CD14-positive monocyte (primary cell): Measurements from ENCODE around the gene TRIM29. TPM values are rescaled to one million over a fixed set of nuclear protein-coding genes. Genes with fewer than 3 reads are reported as not detected.

ENCODE experiments used
- DNase-seq, 3 donors: peaks; one replicate each; pipeline ENCODE4 v3.0.0-alpha.2; 2011 to 2022
- H2AFZ ChIP-seq: 2 replicates; pipeline ENCODE4 v1.6.0; 2012; ENCODE audit warnings: mild to moderate bottlenecking, low read depth, low read length, inconsistent platforms; ENCODE audit not compliant: insufficient read depth, poor library complexity, severe bottlenecking
- H3K27ac ChIP-seq, 2 donors: 1 replicate in 1 of 2; 2 replicates in 1 of 2; pipeline ENCODE4 v1.5.1; 2012 to 2013; ENCODE audit warnings: low read length in 2 of 2, control low read depth in 1 of 2, inconsistent platforms in 1 of 2, low read depth in 1 of 2, mild to moderate bottlenecking in 1 of 2
- H3K27me3 ChIP-seq, 2 donors: one replicate each; pipeline versions ENCODE4 v1.6.0 to v1.6.1; 2011 to 2013; ENCODE audit warnings: low read length in 2 of 2; ENCODE audit not compliant: control insufficient read depth in 2 of 2, insufficient read depth in 2 of 2
- H3K36me3 ChIP-seq, 2 donors: replicated peaks in 1 of 2; 1 replicate in 1 of 2; 2 replicates in 1 of 2; pipeline versions ENCODE4 v1.5.1 to v1.6.1; 2012 to 2013; ENCODE audit warnings: low read length in 2 of 2, control low read depth in 1 of 2, inconsistent platforms in 1 of 2, mild to moderate bottlenecking in 1 of 2; ENCODE audit not compliant: insufficient read depth in 2 of 2, control insufficient read depth in 1 of 2
- H3K4me1 ChIP-seq, 2 donors: 1 replicate in 1 of 2; 2 replicates in 1 of 2; pipeline versions ENCODE4 v1.5.1 to v1.6.1; 2012 to 2013; ENCODE audit warnings: low read length in 2 of 2, control low read depth in 1 of 2, inconsistent platforms in 1 of 2, mild to moderate bottlenecking in 1 of 2, moderate library complexity in 1 of 2; ENCODE audit not compliant: insufficient read depth in 2 of 2, control insufficient read depth in 1 of 2
- H3K4me2 ChIP-seq: replicated peaks from 2 replicates; pipeline ENCODE3; 2012; ENCODE audit warnings: low read length, moderate library complexity, mild to moderate bottlenecking; ENCODE audit not compliant: poor library complexity, severe bottlenecking; ENCODE audit errors: extremely low read depth
- H3K4me3 ChIP-seq, 3 experiments: fragments of 200-600 bp in 1 of 3; sonication (generic) in 1 of 3; replicated peaks in 1 of 3; 1 replicate in 2 of 3; 2 replicates in 1 of 3; pipeline ENCODE4 v1.5.1; 2011 to 2013; ENCODE audit warnings: low read length in 3 of 3, mild to moderate bottlenecking in 3 of 3, control low read depth in 2 of 3, low read depth in 2 of 3, inconsistent platforms in 1 of 3, moderate library complexity in 1 of 3
- H3K79me2 ChIP-seq: 2 replicates; pipeline ENCODE4 v1.6.0; 2012; ENCODE audit warnings: mild to moderate bottlenecking, control low read depth, inconsistent platforms, low read length, moderate library complexity; ENCODE audit not compliant: insufficient read depth
- H3K9ac ChIP-seq: 2 replicates; pipeline ENCODE4 v1.6.0; 2017; ENCODE audit warnings: low read length, mild to moderate bottlenecking; ENCODE audit not compliant: insufficient read depth, poor library complexity, severe bottlenecking
- H3K9me3 ChIP-seq, 2 donors: replicated peaks in 1 of 2; 1 replicate in 1 of 2; 2 replicates in 1 of 2; pipeline versions ENCODE4 v1.5.1 to v1.6.1; 2012 to 2013; ENCODE audit warnings: low read length in 2 of 2, control low read depth in 1 of 2; ENCODE audit not compliant: control insufficient read depth in 1 of 2, insufficient read depth in 1 of 2
- H4K20me1 ChIP-seq: 2 replicates; pipeline ENCODE4 v1.6.0; 2012; ENCODE audit warnings: mild to moderate bottlenecking, low read length, control low read depth, moderate library complexity; ENCODE audit not compliant: insufficient read depth
- H3K27ac Mint-ChIP-seq, 7 donors: one replicate each; pipeline ENCODE4 v1.8.0; 2020; ENCODE audit warnings: mild to moderate bottlenecking in 7 of 7, mixed read lengths in 7 of 7, moderate library complexity in 6 of 7, inconsistent platforms in 2 of 7
- H3K27me3 Mint-ChIP-seq, 3 donors: one replicate each; pipeline ENCODE4 v1.8.0; 2021 to 2022; ENCODE audit warnings: low read depth in 3 of 3, mild to moderate bottlenecking in 3 of 3, mixed read lengths in 3 of 3, moderate library complexity in 3 of 3, inconsistent platforms in 1 of 3
- H3K36me3 Mint-ChIP-seq, 2 donors: one replicate each; pipeline ENCODE4 v1.8.0; 2020; ENCODE audit warnings: mixed read lengths in 2 of 2, inconsistent platforms in 1 of 2, mild to moderate bottlenecking in 1 of 2
- H3K4me1 Mint-ChIP-seq: one replicate; pipeline ENCODE4 v1.8.0; 2020; ENCODE audit warnings: mild to moderate bottlenecking, mixed read lengths
- H3K4me3 Mint-ChIP-seq, 2 donors: one replicate each; pipeline ENCODE4 v1.8.0; 2020; ENCODE audit warnings: mild to moderate bottlenecking in 2 of 2, mixed read lengths in 2 of 2, moderate library complexity in 1 of 2
- H3K9me3 Mint-ChIP-seq, 7 donors: one replicate each; pipeline ENCODE4 v1.8.0; 2020 to 2022; ENCODE audit warnings: mixed read lengths in 7 of 7, mild to moderate bottlenecking in 6 of 7, moderate library complexity in 6 of 7, inconsistent platforms in 2 of 7
- CTCF ChIP-seq: fragments of 200-600 bp; IDR thresholded peaks from one replicate; pipeline ENCODE4 v1.8.0; 2022; ENCODE audit warnings: antibody characterized with exemption, mild to moderate bottlenecking
- WGBS: methylation state at CpG from one replicate; pipeline ENCODE4 v1.1.5; 2013; ENCODE audit warnings: missing lambda C conversion rate; ENCODE audit not compliant: insufficient coverage; 5-methylcytosine and 5-hydroxymethylcytosine counted together
- intact Hi-C, 2 donors: fragments of 100-400 bp; cut with micrococcal nuclease; formaldehyde crosslinking; loops; one replicate each; pipeline versions ENCODE4 v1.15.0 to v1.15.1; 2023
- polyA plus RNA-seq, 3 donors: library from polyadenylated mRNA; depleted of rRNA in 1 of 3; unstranded in 2 of 3; stranded (reverse) in 1 of 3; fragments of 300-500 nt in 2 of 3; fragments of >200 nt in 1 of 3; fragmentation: Illumina TruSeq in 2 of 3; gene quantifications; 1 replicate in 2 of 3; 2 replicates in 1 of 3; pipeline ENCODE4 v1.2.3, GENCODE V29; 2012 to 2021

TRIM29 gene
- polyA plus RNA-seq, 3 donors: not detected

GRCh38 chr11:120090411-120090810 is 47.5 kb downstream of the TRIM29 start:
- intact Hi-C loops: no loop called here
- no peak overlapping the region for H3K9ac ChIP-seq
- no peak for DNase-seq

GRCh38 chr11:120089036-120090001 is 48.6 kb downstream of the TRIM29 start:
- H3K27ac Mint-ChIP-seq: no peak overlapping the region
- TF ChIP-seq CTCF: no peak
- no peaks in the 10 kb centered on the region for H3K36me3 Mint-ChIP-seq
- Histone ChIP-seq H3K27ac (no peak overlapping the region), H2AFZ (no peak overlapping the region), H3K79me2 (no peaks in the 10 kb centered on the region), H3K4me3 (no peak overlapping the region), H4K20me1 (no peaks in the 10 kb centered on the region), H3K9ac (no peak overlapping the region), H3K4me2 (no peak overlapping the region), H3K36me3 (no peaks in the 10 kb centered on the region), H3K4me1 (no peaks in the 10 kb centered on the region), H3K27me3 (no peaks in the 10 kb centered on the region), H3K9me3 (no peaks in the 10 kb centered on the region)
- H3K4me1 Mint-ChIP-seq: no peaks in the 10 kb centered on the region
- H3K27me3 Mint-ChIP-seq: peaks cover 1 to 11% (median 7%) of the 10 kb centered on the region in 3 donors
- intact Hi-C loops: no loop called here
- no peak overlapping the region for H3K4me3 Mint-ChIP-seq
- 100% methylated on average over 4 of the region's 6 CpGs for WGBS
- H3K9me3 Mint-ChIP-seq: no peaks in the 10 kb centered on the region
- DNase-seq: no peak

More at GRCh38 chr11:120090411-120090810, 47.5 kb downstream of the TRIM29 start:
- no peak overlapping the region for H3K4me3 Mint-ChIP-seq
- Histone ChIP-seq H3K79me2 (no peaks in the 10 kb centered on the region), H3K9me3 (no peaks in the 10 kb centered on the region), H4K20me1 (no peaks in the 10 kb centered on the region), H3K4me3 (no peak overlapping the region), H3K27me3 (no peaks in the 10 kb centered on the region), H3K4me1 (no peaks in the 10 kb centered on the region), H2AFZ (no peak overlapping the region), H3K27ac (no peak overlapping the region), H3K36me3 (no peaks in the 10 kb centered on the region), H3K4me2 (no peak overlapping the region)
- H3K27ac Mint-ChIP-seq: no peak overlapping the region
- H3K27me3 Mint-ChIP-seq: peaks cover 1 to 11% (median 7%) of the 10 kb centered on the region in 3 donors
- no peaks in the 10 kb centered on the region for H3K36me3 Mint-ChIP-seq
- WGBS: 100% methylated on average over 1 of the region's 3 CpGs
- H3K4me1 Mint-ChIP-seq: no peaks in the 10 kb centered on the region
- H3K9me3 Mint-ChIP-seq: no peaks in the 10 kb centered on the region
- TF ChIP-seq CTCF: no peak
